Measurements from ENCODE around the gene SHH.
A peak's percentile ranks its signal among the peaks of the same experiment; 100 is the strongest.
"Not testable (repeated sequence)": the region's sequence is repeated elsewhere in the genome, so short reads cannot be mapped to it uniquely, and the experiment has no call there.

Gene SHH

GRCh38 chr7:155818820-155819168, 6.5 kb upstream of the SHH start:
- DNase-seq = no peak

- DNase-seq = no peak
Measured at GRCh38 chr7:155818154-155818819, 6.0 kb upstream of the SHH start.

- DNase-seq = not testable (repeated sequence)
Measured at GRCh38 chr7:155817515-155817914, 5.3 kb upstream of the SHH start.

GRCh38 chr7:155816996-155817395, 4.7 kb upstream of the SHH start:
- no peak for DNase-seq

- no peak for DNase-seq
Measured at GRCh38 chr7:155816192-155816508, 3.9 kb upstream of the SHH start.

- peak; percentile 3 to 50 (median 18) for DNase-seq
Measured at GRCh38 chr7:155815332-155816191, 3.3 kb upstream of the SHH start.

- DNase-seq = no peak
Measured at GRCh38 chr7:155814316-155815276, 2.3 kb upstream of the SHH start.

GRCh38 chr7:155813546-155814315, 1.5 kb upstream of the SHH start:
- no peak for DNase-seq

GRCh38 chr7:155813125-155813524, 862 bp upstream of the SHH start:
- DNase-seq = no peak

- DNase-seq = no peak
Measured at GRCh38 chr7:155811560-155811894, 736 bp downstream of the SHH start.

GRCh38 chr7:155810770-155811559, 1.3 kb downstream of the SHH start:
- DNase-seq = no peak

- DNase-seq = no peak
Measured at GRCh38 chr7:155809947-155810769, 2.1 kb downstream of the SHH start.

- DNase-seq = no peak
Measured at GRCh38 chr7:155809332-155809946, 2.8 kb downstream of the SHH start.

- DNase-seq = no peak
Measured at GRCh38 chr7:155808549-155809331, 3.5 kb downstream of the SHH start.

- DNase-seq = no peak
Measured at GRCh38 chr7:155807789-155808548, 4.3 kb downstream of the SHH start.

GRCh38 chr7:155807065-155807671, 5.1 kb downstream of the SHH start:
- DNase-seq = no peak

GRCh38 chr7:155806096-155806871, 6.0 kb downstream of the SHH start:
- DNase-seq = no peak

GRCh38 chr7:155805826-155806095, 6.5 kb downstream of the SHH start:
- DNase-seq = no peak
